AG08395 (cell line): ENCODE measurements around the gene FPGS.
"Not testable (repeated sequence)": the region's sequence is repeated elsewhere in the genome, so short reads cannot be mapped to it uniquely, and the experiment has no call there.

ENCODE experiments used
- DNase-seq: peaks from one replicate; pipeline ENCODE4 v3.0.0; 2012; ENCODE audit warnings: mixed read lengths, low spot score

The FPGS gene

GRCh38 chr9:127838375-127839078 is 35.8 kb downstream of the FPGS start:
- DNase-seq = peak; percentile 96

DNA sequence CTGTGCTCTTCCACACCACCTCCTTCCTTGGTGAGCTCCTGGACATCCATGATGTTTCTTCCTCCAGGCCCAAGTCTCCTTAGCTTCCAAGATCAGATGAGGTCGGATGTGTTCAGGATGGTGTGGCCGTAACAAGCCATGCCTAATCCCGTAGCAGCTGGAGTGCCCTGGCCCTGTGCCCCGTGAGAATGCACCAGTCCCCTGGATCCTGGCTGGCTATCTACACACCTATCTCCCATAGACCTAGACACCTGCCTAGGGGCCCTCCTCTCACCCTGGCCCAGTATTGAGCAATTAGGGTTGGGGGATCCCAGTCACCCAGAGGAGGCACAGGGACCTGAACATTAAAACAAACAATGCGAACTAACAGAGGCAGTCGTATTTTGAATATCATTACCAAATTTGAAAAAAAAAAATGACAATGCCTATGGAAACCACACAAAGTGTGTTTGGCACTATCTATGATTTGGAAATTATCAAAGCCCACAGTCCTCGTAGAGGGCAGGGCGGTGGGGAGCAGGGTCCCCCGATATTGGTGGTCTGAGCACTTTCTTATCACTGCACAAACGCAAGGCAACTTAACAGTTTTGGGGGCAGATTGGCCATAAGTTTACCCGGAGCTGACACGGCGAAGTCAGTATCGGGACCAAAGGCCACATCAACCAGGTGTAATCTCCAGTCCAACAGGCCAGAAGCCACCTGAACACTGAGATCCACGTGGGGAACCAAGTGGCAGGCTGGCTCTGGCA is 38.6 kb downstream of the FPGS start:
- DNase-seq = no peak

DNA sequence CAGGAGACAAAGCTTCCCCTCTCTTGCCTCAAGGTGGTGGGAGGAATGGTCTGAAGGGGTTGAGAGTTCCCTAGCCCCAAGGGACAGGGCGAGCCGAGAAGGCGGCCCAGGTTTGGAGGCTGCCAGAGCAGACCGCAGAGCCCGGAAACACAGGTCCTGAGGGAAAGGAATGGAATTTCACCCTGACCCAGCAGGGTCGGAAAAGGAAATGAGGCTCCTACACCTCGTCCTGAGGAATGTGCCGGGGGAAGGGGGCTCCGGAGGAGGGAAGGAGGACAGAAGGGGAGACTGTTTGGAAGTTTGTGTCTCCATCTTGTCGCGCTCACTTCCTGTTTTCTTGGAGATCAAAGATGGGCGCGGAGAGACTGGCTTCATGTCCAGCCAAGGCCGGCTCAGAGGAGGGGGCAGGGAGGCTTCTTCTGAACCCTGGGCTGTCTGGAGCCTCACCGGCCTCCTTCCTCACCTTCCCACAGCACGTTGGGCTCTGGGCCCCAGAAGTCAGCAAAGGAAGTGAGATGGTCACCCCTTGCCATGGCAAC is 42.2 kb downstream of the FPGS start:
- no peak for DNase-seq

GRCh38 chr9:127845619-127846018 is 42.9 kb downstream of the FPGS start:
- DNase-seq = not testable (repeated sequence)

DNA sequence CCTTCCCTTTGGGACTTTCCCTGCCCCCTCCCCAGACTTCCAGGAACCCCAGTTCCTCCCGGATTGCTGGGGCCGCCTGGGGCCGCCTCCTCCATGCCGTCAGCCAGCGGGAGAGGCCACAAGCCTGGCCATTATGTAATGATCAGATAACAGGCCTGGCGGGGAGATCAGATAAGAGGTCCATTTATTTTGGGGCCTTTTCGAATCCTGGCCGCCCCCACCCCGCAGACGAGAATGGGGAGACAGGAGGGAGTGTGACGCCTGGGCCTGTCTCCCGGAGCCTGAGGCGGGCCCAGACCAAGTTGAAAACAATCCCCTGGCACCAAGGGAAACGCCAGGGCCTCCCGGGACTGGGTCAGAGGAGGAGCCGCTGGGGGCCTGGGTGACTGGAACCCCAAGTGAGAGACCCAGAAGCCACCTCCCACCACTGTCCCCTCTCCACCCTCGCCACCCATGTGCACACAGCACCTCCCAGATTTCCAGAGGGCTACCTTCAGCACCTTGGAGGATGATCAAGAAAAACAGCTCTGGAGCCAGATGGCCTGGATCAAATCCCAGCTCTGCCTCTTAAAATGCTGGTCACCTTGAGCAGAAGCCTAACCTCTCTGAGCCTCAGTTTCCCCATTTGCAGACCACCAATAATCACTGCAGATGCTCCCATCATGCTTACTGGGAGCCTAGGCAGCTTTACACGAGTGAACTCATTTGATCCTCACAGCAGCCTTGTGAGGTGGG is 43.9 kb downstream of the FPGS start:
- no peak for DNase-seq

GRCh38 chr9:127847178-127847510 is 44.5 kb downstream of the FPGS start:
- DNase-seq = peak; percentile 13

DNA sequence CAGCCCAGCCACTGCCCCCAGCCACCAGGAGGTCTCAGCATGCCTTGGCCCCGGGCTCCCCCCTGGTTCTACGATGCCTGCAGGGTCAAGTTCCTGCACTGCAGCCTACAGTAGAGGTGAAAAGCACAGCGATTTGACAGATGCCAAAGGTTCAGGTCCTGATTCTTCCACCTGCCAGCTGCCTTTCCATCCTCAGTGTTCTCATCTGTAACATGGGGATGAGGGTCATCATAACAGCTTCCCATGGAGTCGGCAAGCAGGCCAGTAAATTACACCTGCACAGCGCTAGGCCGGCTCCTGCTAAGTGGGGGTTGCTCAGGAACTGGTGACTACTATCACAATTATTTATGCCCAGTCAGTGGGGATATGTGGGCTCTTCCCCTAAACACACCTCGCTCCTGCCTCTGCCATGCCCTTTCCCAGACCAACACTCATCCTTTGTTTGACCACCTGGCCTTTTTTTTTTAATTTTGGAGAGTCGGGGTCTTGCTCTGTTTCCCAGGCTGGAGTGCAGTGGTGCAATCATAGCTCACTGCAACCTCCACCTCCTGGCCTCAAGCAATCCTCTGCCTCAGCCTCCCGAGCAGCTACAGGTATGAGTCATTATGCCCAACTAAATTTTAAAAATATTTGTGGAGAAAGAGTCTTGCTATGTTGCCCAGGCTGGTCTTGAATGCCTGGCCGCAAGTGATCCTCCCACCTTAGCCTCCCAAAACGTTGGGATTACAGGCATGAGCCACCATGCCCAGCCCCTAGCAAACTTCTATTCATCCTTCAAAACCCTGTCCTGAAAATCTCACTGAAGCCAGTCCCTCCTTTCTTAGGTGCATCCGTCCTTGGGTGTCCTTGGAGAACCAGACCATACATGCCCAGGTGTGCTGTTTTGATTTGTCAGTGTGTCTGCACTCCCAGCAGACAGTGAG is 45.4 kb downstream of the FPGS start:
- DNase-seq = no peak

- DNase-seq = no peak
These were observed 46.2 kb downstream of the FPGS start for GRCh38 chr9:127848756-127849504.

DNA sequence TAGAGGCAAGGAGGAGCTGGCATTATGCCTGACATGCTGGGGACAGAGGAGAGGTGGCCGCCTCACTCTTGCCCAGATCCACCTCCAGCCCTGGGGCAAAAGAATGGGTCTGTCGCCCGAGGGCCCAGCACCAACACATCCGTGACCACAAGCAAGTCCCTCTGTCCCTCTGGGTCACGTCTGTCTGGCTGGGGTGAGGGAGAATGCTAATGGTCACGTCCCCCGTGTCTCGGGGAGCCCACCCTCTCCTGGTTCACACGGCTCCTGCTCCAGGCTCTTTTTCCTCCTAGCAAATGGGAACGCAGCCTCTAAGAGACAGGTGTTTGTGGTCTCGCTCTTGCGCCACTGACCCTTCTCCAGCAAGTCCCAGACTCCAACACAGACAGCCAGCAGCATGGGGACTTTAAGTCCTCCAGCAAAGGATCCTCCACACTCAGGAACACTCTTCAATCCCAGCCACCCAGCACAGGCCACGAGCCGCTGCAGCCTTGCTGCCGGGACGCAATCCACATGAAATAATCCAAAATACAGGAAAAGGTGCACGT is 47.7 kb downstream of the FPGS start:
- no peak for DNase-seq

DNA sequence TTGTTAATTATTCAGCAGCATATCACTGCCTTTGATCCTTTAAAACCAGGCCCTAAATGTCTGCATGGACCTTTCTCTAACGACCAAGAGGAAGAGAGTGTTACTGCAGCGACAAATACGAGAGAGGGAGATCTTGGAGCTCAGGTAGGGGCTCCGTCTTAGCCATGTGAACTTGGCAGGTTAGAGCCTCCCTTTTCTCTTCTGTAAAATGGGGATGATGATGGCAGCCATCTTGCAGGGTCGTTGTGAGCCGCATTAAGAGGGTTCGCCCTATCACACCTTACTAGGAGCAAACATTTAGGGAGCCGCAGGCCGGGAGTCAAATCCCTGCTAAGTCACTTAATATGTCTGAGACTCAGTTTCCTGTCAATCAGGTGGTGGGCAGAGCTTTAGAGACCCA is 50.1 kb downstream of the FPGS start:
- DNase-seq = no peak

DNA sequence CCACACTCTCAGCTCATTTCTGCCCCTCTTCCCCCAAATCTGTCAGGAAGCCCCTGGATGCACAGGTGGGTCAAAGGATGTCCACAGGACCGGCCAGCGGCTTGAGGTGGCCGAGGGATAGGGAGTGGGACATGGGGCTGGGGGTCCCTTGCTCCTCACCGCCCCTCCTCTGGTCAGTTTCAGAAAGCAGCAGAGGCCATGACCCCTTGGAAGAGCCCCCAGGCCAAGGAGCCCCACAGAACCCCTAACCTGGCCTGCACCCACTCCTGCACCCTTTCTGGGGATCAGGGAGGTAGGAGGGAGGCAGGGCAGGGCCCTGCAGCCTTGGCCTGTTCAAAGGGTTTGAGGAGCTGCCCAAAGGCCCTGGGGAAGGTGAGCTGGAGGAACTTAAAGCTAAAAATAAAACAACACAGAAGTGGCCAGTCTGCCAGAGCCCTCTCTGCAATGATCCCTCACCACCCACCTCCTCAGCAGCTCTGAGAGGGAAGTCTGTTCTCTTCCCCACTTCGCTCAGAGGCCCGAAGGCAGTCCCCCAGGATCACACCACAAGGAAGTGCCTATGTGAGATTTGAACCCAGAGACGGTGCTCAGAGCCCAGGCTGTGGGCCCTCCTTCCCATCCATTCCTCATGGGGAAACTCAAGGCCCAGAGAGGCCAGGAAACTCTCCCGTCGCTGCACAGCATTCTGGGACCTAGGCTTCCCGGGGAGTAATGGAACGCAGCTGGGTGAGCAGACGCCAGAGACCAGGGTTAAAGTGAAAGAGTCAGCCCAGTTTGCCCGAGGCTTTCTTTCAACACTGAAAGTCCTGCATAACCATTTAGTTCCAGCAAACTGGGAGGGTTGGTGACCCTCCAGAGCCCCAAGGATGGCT is 50.9 kb downstream of the FPGS start:
- DNase-seq = peak; percentile 44

- peak; percentile 73 for DNase-seq
These were observed 51.6 kb downstream of the FPGS start, which contains the start of gene ENG for GRCh38 chr9:127854184-127854806. Gene ENG, minus strand, starts transcription at chr9:127854658. Its CDS starts 303 bp downstream, at chr9:127854355.

GRCh38 chr9:127854960-127855359 is 52.3 kb downstream of the FPGS start:
- DNase-seq = no peak

DNA sequence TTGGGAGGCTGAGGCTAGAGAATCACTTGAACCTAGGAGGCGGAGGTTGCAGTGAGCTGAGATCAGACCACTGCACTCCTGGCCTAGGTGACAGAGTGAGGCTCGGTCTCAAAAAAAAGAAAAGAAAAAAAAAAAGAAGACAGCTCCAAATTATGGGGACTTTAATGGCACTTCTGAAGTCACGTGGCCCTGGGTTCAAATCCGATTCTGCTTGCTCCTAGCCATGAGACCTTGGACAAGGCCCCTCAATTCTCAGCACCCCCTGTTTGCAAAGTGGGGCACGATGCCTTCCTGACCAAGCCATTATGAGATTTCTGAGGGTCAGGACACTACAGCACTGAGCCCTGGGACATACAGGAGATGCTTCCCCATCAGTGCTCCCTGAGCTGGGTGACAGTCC is 52.8 kb downstream of the FPGS start:
- DNase-seq = no peak

DNA sequence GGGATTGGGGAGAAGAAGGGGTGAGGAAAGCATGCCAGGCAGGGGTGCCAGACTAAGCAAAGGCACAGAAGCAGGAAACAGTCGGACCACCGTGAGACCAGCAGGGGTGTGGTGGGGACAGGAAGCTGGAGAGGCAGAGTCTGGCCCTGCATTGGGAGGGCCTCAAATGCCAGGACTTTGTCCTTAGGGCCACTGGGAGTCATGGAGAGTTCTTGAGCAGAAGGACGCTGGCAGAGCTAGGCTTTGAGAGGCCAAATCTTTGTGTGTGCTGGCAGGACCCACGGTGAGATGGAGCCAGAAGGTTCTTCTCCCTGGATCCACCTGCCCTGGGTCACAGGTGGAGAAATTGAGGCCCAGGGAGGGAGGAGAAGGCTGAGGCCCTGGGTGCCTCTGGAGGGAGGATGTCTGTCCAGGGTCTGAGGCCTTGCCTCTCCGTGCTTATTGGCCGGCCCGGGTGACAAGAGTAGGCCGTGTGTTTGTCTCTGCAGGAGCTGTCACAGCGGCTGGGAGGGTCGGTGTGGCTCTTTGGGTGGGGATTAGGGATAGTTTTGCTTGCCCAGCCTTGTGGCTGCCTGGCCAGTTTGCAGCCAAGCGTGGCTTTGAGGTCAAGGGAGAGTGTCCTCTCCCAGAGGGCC is 53.5 kb downstream of the FPGS start:
- no peak for DNase-seq

GRCh38 chr9:127856729-127857116 is 54.0 kb downstream of the FPGS start:
- DNase-seq = no peak

DNA sequence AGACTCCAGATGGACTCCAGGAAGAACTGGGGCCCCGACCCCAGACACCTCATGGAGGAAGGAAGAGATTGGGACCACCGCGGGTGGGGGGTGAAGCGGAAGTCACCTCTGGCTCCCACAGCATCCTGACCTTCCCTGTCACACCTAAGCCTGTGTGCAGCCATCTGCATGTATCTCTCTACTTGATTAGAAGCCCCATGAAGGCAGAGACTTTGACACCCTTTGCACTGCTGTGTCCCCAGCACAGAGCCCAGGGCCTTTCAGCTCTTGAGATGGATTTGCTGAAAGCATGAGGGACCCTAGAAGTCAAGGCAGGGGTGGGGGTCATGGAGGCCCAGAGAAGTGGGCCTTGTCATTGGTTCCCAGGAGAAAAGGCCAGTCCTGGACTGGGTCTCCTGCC is 54.6 kb downstream of the FPGS start:
- no peak for DNase-seq

- no peak for DNase-seq
These were observed 55.4 kb downstream of the FPGS start for GRCh38 chr9:127858041-127858512.

DNA sequence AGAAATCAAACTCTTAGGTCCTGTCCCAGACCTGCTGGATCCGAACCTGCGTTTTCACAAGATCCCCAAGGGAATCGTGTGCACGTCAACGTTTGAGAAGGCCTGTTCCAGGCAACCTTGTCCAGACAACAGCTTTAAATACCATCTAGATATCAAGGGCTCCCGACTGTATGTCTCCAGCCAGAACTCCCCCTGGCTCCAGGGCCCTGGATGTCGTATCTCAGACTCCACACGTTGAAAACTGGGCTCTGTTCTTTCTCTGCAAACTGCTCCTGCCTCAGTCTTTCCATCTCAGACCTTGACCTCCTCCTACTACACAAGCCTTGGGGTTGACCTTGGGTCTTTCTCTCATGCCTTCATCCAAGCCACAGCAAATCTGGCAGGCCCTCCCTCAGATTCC is 57.6 kb downstream of the FPGS start:
- no peak for DNase-seq
